Smooth muscle cell (in vitro differentiated cells): Measurements from ENCODE around the gene GATA6. TPM values are rescaled to one million over a fixed set of nuclear protein-coding genes. Genes with fewer than 3 reads are reported as not detected.

Source experiments
- DNase-seq: peaks from one replicate; lab custom pipeline; 2025; ENCODE audit not compliant: unreplicated experiment; lab: John Stamatoyannopoulos, UW
- H2AFZ ChIP-seq: fragments of 200-600 bp; sonication (generic); 2 replicates; pipeline ENCODE4 v1.6.0; 2016; ENCODE audit warnings: antibody characterized with exemption, low read depth, mild to moderate bottlenecking
- H3F3A ChIP-seq: fragments of 200-600 bp; sonication (generic); 2 replicates; pipeline ENCODE4 v1.6.0; 2017; ENCODE audit warnings: antibody characterized with exemption, low read depth
- H3K27ac ChIP-seq: fragments of 200-600 bp; sonication (generic); 2 replicates; pipeline ENCODE4 v1.5.1; 2016; ENCODE audit warnings: low read depth, mild to moderate bottlenecking
- H3K27me3 ChIP-seq: fragments of 200-600 bp; sonication (generic); 2 replicates; pipeline ENCODE4 v1.6.1; 2016; ENCODE audit warnings: low read depth, mild to moderate bottlenecking
- H3K36me3 ChIP-seq: fragments of 200-600 bp; sonication (generic); 2 replicates; pipeline ENCODE4 v1.5.1; 2016; ENCODE audit warnings: low read depth
- H3K4me1 ChIP-seq: fragments of 200-600 bp; sonication (generic); 2 replicates; pipeline ENCODE4 v1.5.1; 2016; ENCODE audit warnings: low read depth
- H3K4me2 ChIP-seq: fragments of 200-600 bp; sonication (generic); 2 replicates; pipeline ENCODE4 v1.6.0; 2016; ENCODE audit warnings: mild to moderate bottlenecking
- H3K4me3 ChIP-seq: fragments of 200-600 bp; sonication (generic); 2 replicates; pipeline ENCODE4 v1.5.1; 2016; ENCODE audit warnings: mild to moderate bottlenecking
- H3K79me2 ChIP-seq: fragments of 200-600 bp; sonication (generic); 2 replicates; pipeline ENCODE4 v1.6.0; 2016; ENCODE audit warnings: low read depth, mild to moderate bottlenecking
- H3K9ac ChIP-seq: fragments of 200-600 bp; sonication (generic); 2 replicates; pipeline ENCODE4 v1.6.0; 2016; ENCODE audit warnings: low read depth
- H3K9me3 ChIP-seq: fragments of 200-600 bp; sonication (generic); replicated peaks from 2 replicates; pipeline ENCODE4 v1.5.1; 2016; ENCODE audit warnings: low read depth
- H4K20me1 ChIP-seq: fragments of 200-600 bp; sonication (generic); 2 replicates; pipeline ENCODE4 v1.6.0; 2016; ENCODE audit warnings: low read depth
- WGBS: methylation state at CpG from one replicate; pipeline ENCODE4 v1.1.7; 2016; ENCODE audit warnings: low lambda C conversion rate; 5-methylcytosine and 5-hydroxymethylcytosine counted together
- polyA plus RNA-seq: library from polyadenylated mRNA; unstranded; fragments of >200 nt; fragmentation: Nextera tagmentation; extraction: Ambion mirVana; gene quantifications from 2 replicates; pipeline ENCODE4 v1.2.1, GENCODE V29; 2016
- total RNA-seq: library from RNA; depleted of rRNA; stranded (reverse); fragments of >200 nt; gene quantifications from 2 replicates; pipeline ENCODE4 v1.2.3, GENCODE V29; 2014
- TF ChIP-seq, protein P1 (sequence below): fragments of 200-600 bp; sonication (generic); IDR thresholded peaks from 2 replicates; pipeline ENCODE4 v1.5.1; 2017; ENCODE audit warnings: borderline replicate concordance, mild to moderate bottlenecking, antibody characterized with exemption; ENCODE audit not compliant: insufficient read depth, poor library complexity, severe bottlenecking

Gene GATA6
- total and polyA plus RNA-seq, 2 experiments from 2014 or later, result 48.5 to 49.9 TPM

DNA sequence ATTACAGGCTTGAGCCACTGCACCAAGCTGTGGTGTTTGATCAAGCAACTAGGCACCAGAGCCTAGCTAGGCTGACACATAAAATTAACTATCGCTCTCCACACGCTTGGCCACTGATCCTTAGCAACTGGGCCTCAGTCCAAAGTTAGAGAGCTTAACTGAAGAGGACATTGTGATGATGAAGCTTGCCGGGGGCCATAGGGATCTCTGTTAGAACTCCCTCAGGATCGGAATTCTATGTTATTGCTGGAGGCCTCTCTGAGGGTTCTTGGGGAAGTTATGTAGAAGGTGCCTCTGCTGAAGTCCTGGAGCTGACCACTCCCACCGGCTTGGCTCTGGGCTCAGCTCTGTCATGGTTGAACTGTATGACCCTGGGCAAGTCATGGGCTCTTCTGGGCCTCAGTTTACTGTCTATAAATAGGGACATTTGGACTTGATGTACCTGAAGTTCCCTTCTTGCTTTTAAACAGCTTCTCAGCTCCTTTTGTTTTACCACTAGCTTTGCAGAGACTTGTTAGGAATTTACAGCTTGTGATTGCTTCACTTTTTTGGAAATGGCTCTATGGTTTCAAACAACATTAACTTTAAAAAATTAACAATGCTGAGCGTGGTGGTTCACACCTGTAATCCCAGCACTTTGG lies 44.1 kb downstream of the GATA6 start:
- DNase-seq, result no peak
- Histone ChIP-seq H2AFZ (no peak overlapping the region), H3K9me3 (no peaks in the 10 kb centered on the region), H3K4me1 (no peaks in the 10 kb centered on the region), H4K20me1 (no peaks in the 10 kb centered on the region), H3K4me3 (no peak overlapping the region), H3K36me3 (no peaks in the 10 kb centered on the region), H3K9ac (no peak overlapping the region), H3F3A (peaks cover 4% of the 10 kb centered on the region), H3K79me2 (no peaks in the 10 kb centered on the region), H3K27ac (peak overlapping the region; percentile 2), H3K4me2 (no peak overlapping the region), H3K27me3 (no peaks in the 10 kb centered on the region)
- TF ChIP-seq, protein P1, sequence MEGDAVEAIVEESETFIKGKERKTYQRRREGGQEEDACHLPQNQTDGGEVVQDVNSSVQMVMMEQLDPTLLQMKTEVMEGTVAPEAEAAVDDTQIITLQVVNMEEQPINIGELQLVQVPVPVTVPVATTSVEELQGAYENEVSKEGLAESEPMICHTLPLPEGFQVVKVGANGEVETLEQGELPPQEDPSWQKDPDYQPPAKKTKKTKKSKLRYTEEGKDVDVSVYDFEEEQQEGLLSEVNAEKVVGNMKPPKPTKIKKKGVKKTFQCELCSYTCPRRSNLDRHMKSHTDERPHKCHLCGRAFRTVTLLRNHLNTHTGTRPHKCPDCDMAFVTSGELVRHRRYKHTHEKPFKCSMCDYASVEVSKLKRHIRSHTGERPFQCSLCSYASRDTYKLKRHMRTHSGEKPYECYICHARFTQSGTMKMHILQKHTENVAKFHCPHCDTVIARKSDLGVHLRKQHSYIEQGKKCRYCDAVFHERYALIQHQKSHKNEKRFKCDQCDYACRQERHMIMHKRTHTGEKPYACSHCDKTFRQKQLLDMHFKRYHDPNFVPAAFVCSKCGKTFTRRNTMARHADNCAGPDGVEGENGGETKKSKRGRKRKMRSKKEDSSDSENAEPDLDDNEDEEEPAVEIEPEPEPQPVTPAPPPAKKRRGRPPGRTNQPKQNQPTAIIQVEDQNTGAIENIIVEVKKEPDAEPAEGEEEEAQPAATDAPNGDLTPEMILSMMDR, result no peak
- 45% methylated on average over 6 of the region's 6 CpGs for WGBS

DNA sequence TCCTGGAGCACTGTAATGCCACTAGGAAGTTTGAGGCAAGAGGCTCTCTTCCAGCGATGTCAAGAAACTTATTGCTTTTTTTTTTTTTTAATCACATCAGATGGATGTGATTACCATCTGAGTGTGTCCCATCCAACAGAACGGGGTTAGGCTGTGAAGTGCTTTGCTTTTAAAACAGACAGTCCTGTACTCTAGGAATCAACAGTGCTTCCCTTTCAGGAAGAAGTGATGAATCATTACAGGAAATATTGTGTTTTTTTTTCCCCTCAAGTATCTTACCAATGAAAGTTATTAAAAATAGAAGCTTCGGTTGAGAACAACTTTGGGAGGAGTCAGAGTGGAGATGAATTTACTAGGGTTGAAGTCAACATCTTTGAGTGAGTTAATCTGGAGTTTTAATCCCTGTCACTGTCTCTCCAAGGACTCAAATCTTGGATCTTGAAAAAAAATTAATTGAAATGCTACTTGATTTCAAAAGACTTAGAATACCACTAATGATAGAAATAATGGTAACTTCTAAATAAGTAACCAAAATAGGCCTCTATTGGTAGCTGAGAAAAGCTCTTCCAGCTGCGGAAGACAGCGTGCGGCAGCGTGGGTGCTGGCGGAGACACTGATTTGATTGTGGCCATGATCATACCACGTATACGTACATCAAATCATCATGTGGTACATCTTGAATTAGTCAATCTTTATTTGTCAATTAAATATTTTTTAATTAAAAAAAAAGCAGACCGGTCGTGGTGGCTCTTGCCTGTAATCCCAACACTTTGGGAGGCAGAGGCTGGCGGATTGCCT lies 45.5 kb downstream of the GATA6 start:
- WGBS, result 84% methylated on average over 13 of the region's 13 CpGs
- H3K9me3 ChIP-seq, result no peaks in the 10 kb centered on the region
- no peaks in the 10 kb centered on the region for H3K4me1 ChIP-seq
- H3K27me3 ChIP-seq, result no peaks in the 10 kb centered on the region
- H3K9ac ChIP-seq, result no peak overlapping the region
- H3K36me3 ChIP-seq, result no peaks in the 10 kb centered on the region
- no peak for DNase-seq
- no peak overlapping the region for H3K4me3 ChIP-seq
- no peak overlapping the region for H2AFZ ChIP-seq
- peaks cover 4% of the 10 kb centered on the region for H3F3A ChIP-seq
- H3K79me2 ChIP-seq, result no peaks in the 10 kb centered on the region
- TF ChIP-seq, protein P1, result no peak
- peak overlapping the region; percentile 31 for H3K27ac ChIP-seq
- H3K4me2 ChIP-seq, result peak overlapping the region; percentile 13
- no peaks in the 10 kb centered on the region for H4K20me1 ChIP-seq

DNA sequence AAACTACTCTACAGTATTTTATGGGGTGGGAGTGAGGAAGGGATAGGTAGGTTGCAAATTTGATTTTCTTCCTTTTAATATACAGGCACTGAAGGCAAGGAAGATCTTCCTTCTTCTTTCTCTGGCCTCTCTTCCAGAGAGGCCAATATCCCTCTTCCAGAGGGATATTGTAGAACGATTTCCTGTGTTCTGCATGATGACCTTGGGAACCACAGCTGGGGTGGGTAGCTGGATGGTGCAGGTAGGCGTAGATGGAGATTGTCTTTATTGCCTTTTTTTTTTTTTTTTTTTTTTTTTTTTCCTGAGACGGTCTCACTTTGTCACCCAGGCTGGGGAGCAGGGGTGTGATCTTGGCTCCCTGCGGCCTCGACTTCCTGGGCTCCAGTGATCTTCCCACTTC lies 49.4 kb downstream of the GATA6 start:
- no peaks in the 10 kb centered on the region for H3F3A ChIP-seq
- no peaks in the 10 kb centered on the region for H3K79me2 ChIP-seq
- H3K27me3 ChIP-seq, result no peaks in the 10 kb centered on the region
- H4K20me1 ChIP-seq, result no peaks in the 10 kb centered on the region
- no peaks in the 10 kb centered on the region for H3K36me3 ChIP-seq
- no peaks in the 10 kb centered on the region for H3K4me1 ChIP-seq
- H2AFZ ChIP-seq, result no peak overlapping the region
- H3K9ac ChIP-seq, result no peak overlapping the region
- DNase-seq, result no peak
- no peak overlapping the region for H3K27ac ChIP-seq
- no peaks in the 10 kb centered on the region for H3K9me3 ChIP-seq
- H3K4me3 ChIP-seq, result no peak overlapping the region
- 89% methylated on average over 5 of the region's 5 CpGs for WGBS
- H3K4me2 ChIP-seq, result no peak overlapping the region
- TF ChIP-seq, protein P1, result no peak
